LNCAP (cell line): ENCODE results near the gene CSGALNACT2.

Experiments used
- CTCF ChIP-seq: fragments of 450-650 bp; IDR thresholded peaks from 2 replicates; pipeline ENCODE4 v1.5.1; 2017; ENCODE audit warnings: mild to moderate bottlenecking

The CSGALNACT2 gene

GRCh38 chr10:43205681-43206390, 67.6 kb downstream of the CSGALNACT2 start:
- no peak for TF ChIP-seq CTCF

- no peak for TF ChIP-seq CTCF
Measured at GRCh38 chr10:43206391-43207235, 68.4 kb downstream of the CSGALNACT2 start.

- no peak for TF ChIP-seq CTCF
Measured at GRCh38 chr10:43208147-43209073, 70.2 kb downstream of the CSGALNACT2 start.

- TF ChIP-seq CTCF, result no peak
Measured at GRCh38 chr10:43209074-43209455, 70.8 kb downstream of the CSGALNACT2 start.

GRCh38 chr10:43209651-43210141, 71.5 kb downstream of the CSGALNACT2 start:
- no peak for TF ChIP-seq CTCF

- no peak for TF ChIP-seq CTCF
Measured at GRCh38 chr10:43210556-43210955, 72.3 kb downstream of the CSGALNACT2 start.

- TF ChIP-seq CTCF, result no peak
Measured at GRCh38 chr10:43211030-43211429, 72.8 kb downstream of the CSGALNACT2 start.
